GM23248 (cell line): ENCODE results near the gene CCNJL.

Experiments used
- EZH2 ChIP-seq: fragments of 200-600 bp; sonication (generic); IDR thresholded peaks from 2 replicates; pipeline ENCODE4 v1.6.1; 2018; ENCODE audit warnings: antibody characterized with exemption, mild to moderate bottlenecking; ENCODE audit not compliant: insufficient read depth, poor library complexity, severe bottlenecking
- EZH2phosphoT487 ChIP-seq: fragments of 200-600 bp; sonication (generic); IDR thresholded peaks from 2 replicates; pipeline ENCODE4 v1.6.1; 2018; ENCODE audit warnings: antibody characterized with exemption, moderate library complexity, mild to moderate bottlenecking, low read depth; ENCODE audit not compliant: insufficient read depth

DNA sequence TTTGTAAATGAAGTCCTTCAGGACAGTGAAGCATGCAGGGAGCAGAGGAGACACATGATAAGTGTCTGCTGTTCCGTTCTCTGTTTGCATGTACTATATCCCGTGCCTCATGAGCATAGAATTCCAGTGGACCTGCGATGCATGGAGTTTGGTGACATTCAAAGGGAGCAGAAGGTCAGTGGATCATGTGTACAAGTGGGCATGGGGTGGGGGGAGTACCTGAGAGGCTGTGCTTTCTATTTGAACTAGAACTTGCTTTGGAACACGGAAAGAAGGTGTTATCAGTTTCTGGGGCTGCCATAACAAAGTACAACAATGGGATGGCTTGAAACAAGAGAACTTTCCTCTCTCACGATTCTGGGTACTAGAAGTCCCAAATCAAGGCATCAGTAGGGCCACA is 5.1 kb upstream of the CCNJL start:
- no peak for TF ChIP-seq EZH2
- TF ChIP-seq EZH2phosphoT487: no peak
